PC-3 (cell line): ENCODE results near the gene THOC3. TPM values are rescaled to one million over a fixed set of nuclear protein-coding genes. Genes with fewer than 3 reads are reported as not detected.
"Not testable (repeated sequence)": the region's sequence is repeated elsewhere in the genome, so short reads cannot be mapped to it uniquely, and the experiment has no call there.

Source experiments
- ATAC-seq: fragments of 200-7000 bp; cut with Tn5 transposase; 2 replicates; pipeline ENCODE4 v1.9.1; 2020; ENCODE audit warnings: mild to moderate bottlenecking, moderate library complexity
- BruUV-seq: library from RNA; stranded (reverse); fragments of 400-500 nt; replicated peaks from 2 replicates; lab custom pipeline; 2021; lab: Mats Ljungman, UMichigan
- CTCF ChIA-PET: fragments of 300-600 bp; sonication (Branson Sonifier 250); formaldehyde crosslinking; loops from one replicate; lab custom pipeline; 2022; ENCODE audit warnings: antibody characterized with exemption; lab: Charles Lee
- POLR2A ChIA-PET: fragments of 300-600 bp; sonication (Branson Sonifier 250); formaldehyde crosslinking; loops from one replicate; lab custom pipeline; 2022; ENCODE audit warnings: antibody characterized with exemption; ENCODE audit not compliant: unreplicated experiment; lab: Charles Lee
- DNase-seq: peaks from one replicate; pipeline ENCODE4 v3.0.0-alpha.2; 2015
- H2AFZ ChIP-seq: fragments of 300-600 bp; sonication (generic); 2 replicates; pipeline ENCODE4 v1.6.0; 2016; ENCODE audit warnings: antibody characterized with exemption, low read length
- H3F3A ChIP-seq: fragments of 300-600 bp; sonication (generic); one replicate; pipeline ENCODE4 v1.6.0; 2017; ENCODE audit warnings: antibody characterized with exemption, low read length, control low read depth, mild to moderate bottlenecking; ENCODE audit not compliant: unreplicated experiment
- H3K27ac ChIP-seq: fragments of 300-600 bp; sonication (generic); 2 replicates; pipeline ENCODE4 v1.5.1; 2016; ENCODE audit warnings: mild to moderate bottlenecking, low read length
- H3K27me3 ChIP-seq: fragments of 300-600 bp; sonication (generic); 2 replicates; pipeline ENCODE4 v1.6.1; 2016; ENCODE audit warnings: low read length, mixed read lengths
- H3K36me3 ChIP-seq: fragments of 300-600 bp; sonication (generic); 2 replicates; pipeline ENCODE4 v1.6.1; 2016; ENCODE audit warnings: low read depth, mixed run types, low read length, mixed read lengths
- H3K4me1 ChIP-seq: fragments of 300-600 bp; sonication (generic); 2 replicates; pipeline ENCODE4 v1.5.1; 2016; ENCODE audit warnings: low read length; ENCODE audit not compliant: insufficient read depth
- H3K4me2 ChIP-seq: fragments of 300-600 bp; sonication (generic); 2 replicates; pipeline ENCODE4 v1.6.0; 2016; ENCODE audit warnings: low read length
- H3K4me3 ChIP-seq: fragments of 300-600 bp; sonication (generic); 2 replicates; pipeline ENCODE4 v1.5.1; 2016; ENCODE audit warnings: mild to moderate bottlenecking, low read length, mixed read lengths
- H3K79me2 ChIP-seq: fragments of 300-600 bp; sonication (generic); 2 replicates; pipeline ENCODE4 v1.6.1; 2017; ENCODE audit warnings: low read length, mixed read lengths
- H3K9ac ChIP-seq: fragments of 300-600 bp; sonication (generic); 2 replicates; pipeline ENCODE4 v1.6.0; 2016; ENCODE audit warnings: mild to moderate bottlenecking, low read length
- H3K9me2 ChIP-seq: fragments of 300-600 bp; sonication (generic); replicated peaks from 2 replicates; pipeline ENCODE4 v1.6.1; 2016; ENCODE audit warnings: mixed run types, low read length, mixed read lengths
- H3K9me3 ChIP-seq: fragments of 300-600 bp; sonication (generic); 2 replicates; pipeline ENCODE4 v1.6.1; 2016; ENCODE audit warnings: low read length, mixed read lengths
- H4K20me1 ChIP-seq: fragments of 300-600 bp; sonication (generic); 2 replicates; pipeline ENCODE4 v1.6.1; 2016; ENCODE audit warnings: low read length, mixed read lengths
- intact Hi-C: fragments of 100-400 bp; cut with micrococcal nuclease; formaldehyde crosslinking; loops from 2 replicates; pipeline ENCODE4 v1.9.0; 2023
- total RNA-seq: library from RNA; depleted of rRNA; stranded (reverse); fragments of >200 nt; gene quantifications from 2 replicates; pipeline ENCODE4 v1.2.3, GENCODE V29; 2014

Gene THOC3
- total RNA-seq, 1 experiment from 2014 or later = 241 TPM

DNA sequence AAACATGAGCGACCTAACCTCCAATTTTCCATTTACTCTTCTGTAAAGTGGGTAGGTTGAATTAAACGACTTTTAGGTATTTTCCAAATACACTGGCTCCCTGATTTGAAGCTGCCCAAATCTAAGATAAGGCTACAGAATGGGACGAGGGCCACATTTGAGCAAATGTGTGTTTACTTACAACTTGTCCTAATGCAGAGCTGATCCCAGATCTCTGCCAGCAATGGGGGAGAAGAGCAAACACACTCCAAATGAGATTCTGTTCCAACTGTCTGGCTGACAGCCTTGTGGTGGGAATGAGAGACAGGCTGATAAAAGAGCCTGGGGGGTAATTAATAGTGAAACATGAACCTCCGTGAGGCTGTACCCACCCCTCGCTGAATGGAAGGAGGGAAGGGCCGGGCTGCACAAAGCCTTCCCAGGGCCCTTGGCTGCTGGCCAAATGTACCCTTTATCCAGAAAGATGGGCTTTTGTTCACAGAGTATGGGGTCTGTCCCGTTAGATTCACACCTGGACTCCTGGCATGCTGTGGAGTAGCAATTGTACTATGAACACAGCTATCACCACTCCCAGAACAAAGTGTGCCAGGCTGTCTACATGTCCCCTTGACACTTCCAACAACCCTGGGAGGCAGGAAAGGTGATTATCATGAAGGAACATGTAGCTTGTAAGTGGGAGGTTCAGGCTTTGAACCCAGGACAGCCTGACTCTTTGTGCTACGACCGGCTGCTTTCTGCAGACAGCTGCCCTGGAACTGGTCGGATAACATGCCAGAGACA is 19.6 kb downstream of the THOC3 start:
- POLR2A ChIA-PET, H3K79me2 ChIP-seq, BruUV-seq, H3K4me1 ChIP-seq, H3K4me2 ChIP-seq, H4K20me1 ChIP-seq, H3F3A ChIP-seq, intact Hi-C loops, H3K9me2 ChIP-seq, H3K4me3 ChIP-seq, H2AFZ ChIP-seq, ATAC-seq, H3K27me3 ChIP-seq, DNase-seq, H3K36me3 ChIP-seq, H3K9ac ChIP-seq, H3K9me3 ChIP-seq, H3K27ac ChIP-seq, CTCF ChIA-PET: not testable (repeated sequence)

DNA sequence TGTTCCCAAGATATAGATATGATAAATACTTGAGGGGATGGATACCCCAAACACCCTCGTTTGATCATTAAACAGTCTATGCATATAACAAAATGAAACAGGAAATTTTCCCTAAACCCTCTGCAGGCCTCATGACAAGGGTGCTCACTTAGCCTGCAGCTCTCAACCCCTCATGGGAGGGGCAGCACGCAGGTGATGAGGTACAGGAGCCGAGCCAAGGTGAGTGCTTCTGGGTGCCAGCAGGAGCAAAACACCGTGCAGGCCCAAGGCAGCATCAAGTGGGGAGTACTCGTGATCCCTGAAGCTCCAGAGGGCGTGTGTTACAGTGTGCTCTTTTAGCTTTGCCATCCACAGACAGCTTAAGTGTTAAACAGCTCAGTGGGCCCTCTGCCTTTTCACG is 24.9 kb downstream of the THOC3 start:
- CTCF ChIA-PET, H3K9me3 ChIP-seq, POLR2A ChIA-PET, H3K4me3 ChIP-seq, H3K4me2 ChIP-seq, H3F3A ChIP-seq, H3K27me3 ChIP-seq, H3K27ac ChIP-seq, DNase-seq, H2AFZ ChIP-seq, ATAC-seq, H3K36me3 ChIP-seq, H3K79me2 ChIP-seq, H3K9me2 ChIP-seq, H3K4me1 ChIP-seq, H3K9ac ChIP-seq, BruUV-seq, H4K20me1 ChIP-seq, intact Hi-C loops: not testable (repeated sequence)

- H4K20me1 ChIP-seq, BruUV-seq, intact Hi-C loops, H3K36me3 ChIP-seq, H3K9me3 ChIP-seq, DNase-seq, POLR2A ChIA-PET, CTCF ChIA-PET, H3K4me2 ChIP-seq, ATAC-seq, H3K79me2 ChIP-seq, H3K4me1 ChIP-seq, H2AFZ ChIP-seq, H3K9ac ChIP-seq, H3K4me3 ChIP-seq, H3K27me3 ChIP-seq, H3F3A ChIP-seq, H3K9me2 ChIP-seq, H3K27ac ChIP-seq: not testable (repeated sequence)
Measured at GRCh38 chr5:175940632-175941031, 27.5 kb downstream of the THOC3 start.

GRCh38 chr5:175938489-175938888 is 29.6 kb downstream of the THOC3 start:
- H3F3A ChIP-seq, H3K36me3 ChIP-seq, H3K27ac ChIP-seq, intact Hi-C loops, H3K79me2 ChIP-seq, POLR2A ChIA-PET, H2AFZ ChIP-seq, H3K4me2 ChIP-seq, CTCF ChIA-PET, ATAC-seq, DNase-seq, H3K9me3 ChIP-seq, H3K9me2 ChIP-seq, H3K27me3 ChIP-seq, H3K4me1 ChIP-seq, H4K20me1 ChIP-seq, H3K9ac ChIP-seq, H3K4me3 ChIP-seq: not testable (repeated sequence)
- TSS peak; percentile 13 for BruUV-seq

DNA sequence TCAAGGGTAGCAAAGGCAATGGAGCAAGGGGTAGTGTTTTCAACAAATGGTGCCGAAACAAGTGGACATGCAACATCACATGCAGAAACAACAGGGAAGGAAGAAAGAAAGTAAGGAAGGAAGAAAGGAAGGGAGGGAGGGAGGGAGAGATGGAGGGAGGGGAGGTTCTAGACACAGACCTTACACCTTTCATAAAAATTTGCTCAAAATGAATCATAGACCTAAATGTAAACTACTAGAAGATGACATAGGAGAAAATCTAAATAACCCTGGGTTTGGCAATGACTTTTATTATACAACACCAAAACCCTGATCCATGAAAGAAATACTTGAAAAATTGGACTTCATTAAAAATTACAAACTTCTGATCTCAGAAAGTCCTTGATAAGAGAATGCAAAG is 39.4 kb downstream of the THOC3 start:
- H3K4me3 ChIP-seq, H3K9me3 ChIP-seq, H3K9ac ChIP-seq, H3F3A ChIP-seq, DNase-seq, H3K27me3 ChIP-seq, H3K79me2 ChIP-seq, H3K36me3 ChIP-seq, H3K4me1 ChIP-seq, H3K4me2 ChIP-seq, H4K20me1 ChIP-seq, H3K27ac ChIP-seq, CTCF ChIA-PET, BruUV-seq, H2AFZ ChIP-seq, POLR2A ChIA-PET, H3K9me2 ChIP-seq, intact Hi-C loops: not testable (repeated sequence)
- peak; percentile 75 for ATAC-seq

DNA sequence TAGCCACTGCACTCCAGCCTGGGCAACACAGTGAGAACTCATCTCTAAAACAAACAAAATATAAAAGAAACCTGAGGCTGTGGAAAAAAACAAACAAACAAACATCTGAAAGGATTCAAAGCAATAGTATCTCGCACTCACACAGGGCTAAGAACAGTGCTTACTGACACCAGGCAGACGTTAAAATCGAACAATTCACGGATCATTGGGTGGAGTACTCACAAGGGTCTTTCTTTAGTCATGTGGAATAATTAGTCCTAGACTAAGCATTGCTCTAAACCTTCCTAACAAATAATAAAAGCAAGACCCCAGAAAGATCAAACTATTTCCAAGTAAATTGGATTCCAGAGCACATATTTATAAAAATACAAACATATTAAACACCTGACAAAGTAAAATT is 43.0 kb downstream of the THOC3 start:
- intact Hi-C loops, ATAC-seq, H3K79me2 ChIP-seq, H3K36me3 ChIP-seq, H4K20me1 ChIP-seq, H3K4me3 ChIP-seq, CTCF ChIA-PET, POLR2A ChIA-PET, H3K9me2 ChIP-seq, H2AFZ ChIP-seq, H3K9ac ChIP-seq, BruUV-seq, H3F3A ChIP-seq, H3K9me3 ChIP-seq, H3K4me2 ChIP-seq, H3K27ac ChIP-seq, DNase-seq, H3K27me3 ChIP-seq: not testable (repeated sequence)
- H3K4me1 ChIP-seq = peaks cover 31% of the 10 kb centered on the region
